A204.1 (cell line): Measurements from ENCODE around the gene FNDC1.
"Not testable (repeated sequence)": the region's sequence is repeated elsewhere in the genome, so short reads cannot be mapped to it uniquely, and the experiment has no call there.

Experiments used
- FAIRE-seq: peaks from 2 replicates; lab custom pipeline; 2012; peaks lifted over from hg19 to GRCh38; lab: Jason Lieb, UNC

The FNDC1 gene

GRCh38 chr6:159259441-159260125 lies 90.4 kb downstream of the FNDC1 start:
- FAIRE-seq = no peak

- no peak for FAIRE-seq
Observed at GRCh38 chr6:159260208-159260607, 91.0 kb downstream of the FNDC1 start.

- FAIRE-seq = no peak
Observed at GRCh38 chr6:159261995-159262394, 92.8 kb downstream of the FNDC1 start.

GRCh38 chr6:159262586-159262985 lies 93.4 kb downstream of the FNDC1 start:
- FAIRE-seq = no peak

- no peak for FAIRE-seq
Observed at GRCh38 chr6:159267165-159267564, 98.0 kb downstream of the FNDC1 start.

- no peak for FAIRE-seq
Observed at GRCh38 chr6:159268511-159268910, 99.3 kb downstream of the FNDC1 start.

GRCh38 chr6:159271257-159271656 lies 102.1 kb downstream of the FNDC1 start:
- FAIRE-seq = no peak

- no peak for FAIRE-seq
Observed at GRCh38 chr6:159278626-159279025, 109.4 kb downstream of the FNDC1 start.

- FAIRE-seq = no peak
Observed at GRCh38 chr6:159279790-159280277, 110.6 kb downstream of the FNDC1 start.

- no peak for FAIRE-seq
Observed at GRCh38 chr6:159282421-159282820, 113.2 kb downstream of the FNDC1 start.

- not testable (repeated sequence) for FAIRE-seq
Observed at GRCh38 chr6:159284661-159285060, 115.5 kb downstream of the FNDC1 start.

- no peak for FAIRE-seq
Observed at GRCh38 chr6:159298840-159299239, 129.6 kb downstream of the FNDC1 start.

GRCh38 chr6:159299566-159299965 lies 130.4 kb downstream of the FNDC1 start:
- FAIRE-seq = no peak

GRCh38 chr6:159301277-159301676 lies 132.1 kb downstream of the FNDC1 start:
- no peak for FAIRE-seq

- FAIRE-seq = no peak
Observed at GRCh38 chr6:159301810-159302593, 132.8 kb downstream of the FNDC1 start.

- no peak for FAIRE-seq
Observed at GRCh38 chr6:159302594-159302992, 133.4 kb downstream of the FNDC1 start.

GRCh38 chr6:159303159-159303558 lies 134.0 kb downstream of the FNDC1 start:
- FAIRE-seq = no peak

GRCh38 chr6:159303784-159304183 lies 134.6 kb downstream of the FNDC1 start:
- FAIRE-seq = no peak

GRCh38 chr6:159304641-159305040 lies 135.4 kb downstream of the FNDC1 start:
- no peak for FAIRE-seq

GRCh38 chr6:159305159-159305558 lies 136.0 kb downstream of the FNDC1 start:
- FAIRE-seq = no peak

GRCh38 chr6:159305804-159306537 lies 136.8 kb downstream of the FNDC1 start:
- FAIRE-seq = no peak

GRCh38 chr6:159307246-159307790 lies 138.1 kb downstream of the FNDC1 start:
- FAIRE-seq = no peak

- no peak for FAIRE-seq
Observed at GRCh38 chr6:159308198-159308597, 139.0 kb downstream of the FNDC1 start.
